Loucy (cell line): ENCODE data around the gene ZDHHC7.

ENCODE experiments used
- H2AFZ ChIP-seq: fragments of 200-600 bp; sonication (generic); 2 replicates; pipeline ENCODE4 v1.6.0; 2016; ENCODE audit warnings: antibody characterized with exemption, mild to moderate bottlenecking, low read length, moderate library complexity
- H3F3A ChIP-seq: fragments of 200-600 bp; 2 replicates; pipeline ENCODE4 v1.6.0; 2016; ENCODE audit warnings: antibody characterized with exemption, low read depth, mild to moderate bottlenecking
- H3K27me3 ChIP-seq: fragments of 200-600 bp; sonication (generic); 2 replicates; pipeline ENCODE4 v1.6.1; 2014; ENCODE audit warnings: low read length, mild to moderate bottlenecking; ENCODE audit not compliant: insufficient read depth, poor library complexity, severe bottlenecking
- H3K36me3 ChIP-seq: fragments of 200-600 bp; sonication (generic); 2 replicates; pipeline ENCODE4 v1.6.1; 2016; ENCODE audit warnings: low read length; ENCODE audit not compliant: insufficient read depth
- H3K4me1 ChIP-seq: fragments of 200-600 bp; sonication (generic); 2 replicates; pipeline ENCODE4 v1.5.1; 2014; ENCODE audit warnings: low read length, mild to moderate bottlenecking; ENCODE audit not compliant: insufficient read depth, poor library complexity, severe bottlenecking
- H3K4me2 ChIP-seq: fragments of 200-600 bp; sonication (generic); 2 replicates; pipeline ENCODE4 v1.6.0; 2014; ENCODE audit warnings: antibody characterized with exemption, low read length, low read depth, mild to moderate bottlenecking; ENCODE audit not compliant: poor library complexity, severe bottlenecking
- H3K4me3 ChIP-seq: fragments of 200-600 bp; sonication (generic); 2 replicates; pipeline ENCODE4 v1.5.1; 2014; ENCODE audit warnings: low read length, mild to moderate bottlenecking, mixed read lengths; ENCODE audit not compliant: poor library complexity, severe bottlenecking
- H3K79me2 ChIP-seq: fragments of 200-600 bp; sonication (generic); 2 replicates; pipeline ENCODE4 v1.6.1; 2014; ENCODE audit warnings: low read length; ENCODE audit not compliant: insufficient read depth
- H3K9ac ChIP-seq: fragments of 200-600 bp; sonication (generic); 2 replicates; pipeline ENCODE4 v1.6.0; 2014; ENCODE audit warnings: mild to moderate bottlenecking, low read depth, low read length, moderate library complexity; ENCODE audit not compliant: poor library complexity, severe bottlenecking
- H3K9me2 ChIP-seq: fragments of 200-600 bp; sonication (generic); replicated peaks from 2 replicates; pipeline ENCODE4 v1.6.1; 2016; ENCODE audit warnings: low read depth, low read length, mixed read lengths
- H3K9me3 ChIP-seq: fragments of 200-600 bp; sonication (generic); 2 replicates; pipeline ENCODE4 v1.6.1; 2014; ENCODE audit warnings: mild to moderate bottlenecking, antibody characterized with exemption, low read length, low read depth; ENCODE audit not compliant: insufficient read depth
- H4K20me1 ChIP-seq: fragments of 200-600 bp; sonication (generic); 2 replicates; pipeline ENCODE4 v1.6.0; 2014; ENCODE audit warnings: antibody characterized with exemption, low read length, mild to moderate bottlenecking; ENCODE audit not compliant: insufficient read depth, poor library complexity, severe bottlenecking
- CTCF ChIP-seq: fragments of 200-600 bp; sonication (generic); conservative IDR thresholded peaks from 2 replicates; pipeline ENCODE4 v1.5.1; 2014; ENCODE audit warnings: mild to moderate bottlenecking, antibody characterized with exemption, low read length
- EZH2phosphoT487 ChIP-seq: fragments of 200-600 bp; IDR thresholded peaks from 2 replicates; pipeline ENCODE4 v1.6.1; 2018; ENCODE audit warnings: antibody characterized with exemption, mild to moderate bottlenecking, moderate library complexity, borderline replicate concordance

ZDHHC7 gene

GRCh38 chr16:84975522-84975921 is 35.8 kb downstream of the ZDHHC7 start:
- no peaks in the 10 kb centered on the region for H3K79me2 ChIP-seq
- TF ChIP-seq EZH2phosphoT487 (no peak), CTCF (no peak)
- no peak overlapping the region for H3K9ac ChIP-seq
- peaks cover 58% of the 10 kb centered on the region; the same call in 1 of the 2 replicates for H3K36me3 ChIP-seq
- H2AFZ ChIP-seq: no peak overlapping the region
- no peaks in the 10 kb centered on the region for H4K20me1 ChIP-seq
- no peaks in the 10 kb centered on the region for H3F3A ChIP-seq
- no peak overlapping the region for H3K4me3 ChIP-seq
- H3K4me1 ChIP-seq: no peaks in the 10 kb centered on the region
- no peaks in the 10 kb centered on the region for H3K9me2 ChIP-seq
- H3K9me3 ChIP-seq: no peaks in the 10 kb centered on the region
- no peaks in the 10 kb centered on the region for H3K27me3 ChIP-seq
- H3K4me2 ChIP-seq: no peak overlapping the region

DNA sequence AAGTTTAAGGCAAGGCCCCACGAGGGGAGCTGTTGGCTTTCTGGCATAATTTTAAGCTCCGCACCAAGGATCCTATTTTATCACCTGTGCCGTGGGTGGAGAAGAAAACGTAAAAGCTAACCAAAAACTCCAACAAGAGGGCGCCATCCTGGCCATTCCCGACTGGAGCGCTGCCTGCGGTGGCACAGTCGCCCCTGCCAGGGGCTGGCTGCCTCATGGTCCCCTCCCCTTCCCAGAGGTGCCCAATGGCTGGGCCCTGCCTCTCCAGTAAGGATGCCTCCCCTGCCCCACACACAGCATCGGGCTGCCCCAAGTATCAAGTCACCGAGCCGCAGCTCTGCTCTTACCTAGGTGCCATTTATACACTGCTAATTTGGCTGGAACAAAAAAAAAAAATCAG is 36.3 kb downstream of the ZDHHC7 start:
- Histone ChIP-seq H3K36me3 (peaks cover 57% of the 10 kb centered on the region; the same call in 1 of the 2 replicates), H3F3A (no peaks in the 10 kb centered on the region), H4K20me1 (no peaks in the 10 kb centered on the region), H3K9ac (no peak overlapping the region), H3K9me2 (no peaks in the 10 kb centered on the region), H3K9me3 (no peaks in the 10 kb centered on the region), H3K79me2 (no peaks in the 10 kb centered on the region), H3K4me1 (no peaks in the 10 kb centered on the region), H3K4me3 (no peak overlapping the region), H3K27me3 (no peaks in the 10 kb centered on the region), H2AFZ (no peak overlapping the region), H3K4me2 (no peak overlapping the region)
- TF ChIP-seq CTCF: no peak
- no peak for TF ChIP-seq EZH2phosphoT487

DNA sequence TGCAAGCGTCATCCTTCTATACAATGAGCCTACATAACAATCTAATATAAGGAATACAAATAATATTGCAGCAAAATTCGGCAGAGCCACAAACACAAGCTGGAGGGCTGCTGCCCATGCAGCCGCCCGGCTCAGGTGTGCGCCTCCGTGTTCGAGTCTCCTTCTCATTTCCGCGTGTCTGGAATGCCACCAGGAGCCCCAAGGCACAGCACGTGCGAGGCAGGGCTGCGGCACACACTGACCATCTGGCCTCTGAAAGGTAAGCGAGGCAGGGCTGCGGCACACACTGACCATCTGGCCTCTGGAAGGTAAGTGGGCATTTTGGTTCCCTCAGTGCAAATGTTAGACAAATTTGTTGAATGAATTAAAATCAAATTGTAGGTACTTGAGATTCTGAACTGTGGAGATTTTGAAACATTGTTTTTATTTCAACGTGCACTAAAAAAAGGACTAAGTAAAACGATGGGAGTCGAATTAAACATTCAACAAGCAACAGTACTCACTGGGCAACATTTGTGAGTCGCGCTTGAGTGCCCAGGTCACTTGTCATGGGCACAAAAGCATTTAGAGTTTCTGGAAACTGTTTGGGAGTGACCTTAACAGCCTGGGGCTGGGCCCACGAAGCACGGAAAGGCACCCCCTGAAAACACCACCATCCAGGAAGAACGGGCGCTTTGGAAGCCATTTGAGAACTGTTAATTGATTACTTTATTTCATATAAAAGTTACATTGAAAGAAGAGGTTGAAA is 37.4 kb downstream of the ZDHHC7 start:
- Histone ChIP-seq H3K36me3 (peaks cover 50% of the 10 kb centered on the region; the same call in 1 of the 2 replicates), H3K79me2 (no peaks in the 10 kb centered on the region), H3K27me3 (no peaks in the 10 kb centered on the region), H3F3A (no peaks in the 10 kb centered on the region), H2AFZ (no peak overlapping the region), H3K4me1 (no peaks in the 10 kb centered on the region), H4K20me1 (no peaks in the 10 kb centered on the region), H3K4me3 (no peak overlapping the region), H3K9ac (no peak overlapping the region), H3K4me2 (no peak overlapping the region), H3K9me3 (no peaks in the 10 kb centered on the region), H3K9me2 (no peaks in the 10 kb centered on the region)
- no peak for TF ChIP-seq CTCF
- no peak for TF ChIP-seq EZH2phosphoT487
